ENCODE measurements around the gene REXO5. TPM values are rescaled to one million over a fixed set of nuclear protein-coding genes. Genes with fewer than 3 reads are reported as not detected.

The REXO5 gene
- total and polyA plus RNA-seq, 10 of the 15 experiments (the other 5 are each of a cell fraction or from before 2014, with no cell fraction given) = 3.8 to 15.5 (median 10.1) TPM

DNA sequence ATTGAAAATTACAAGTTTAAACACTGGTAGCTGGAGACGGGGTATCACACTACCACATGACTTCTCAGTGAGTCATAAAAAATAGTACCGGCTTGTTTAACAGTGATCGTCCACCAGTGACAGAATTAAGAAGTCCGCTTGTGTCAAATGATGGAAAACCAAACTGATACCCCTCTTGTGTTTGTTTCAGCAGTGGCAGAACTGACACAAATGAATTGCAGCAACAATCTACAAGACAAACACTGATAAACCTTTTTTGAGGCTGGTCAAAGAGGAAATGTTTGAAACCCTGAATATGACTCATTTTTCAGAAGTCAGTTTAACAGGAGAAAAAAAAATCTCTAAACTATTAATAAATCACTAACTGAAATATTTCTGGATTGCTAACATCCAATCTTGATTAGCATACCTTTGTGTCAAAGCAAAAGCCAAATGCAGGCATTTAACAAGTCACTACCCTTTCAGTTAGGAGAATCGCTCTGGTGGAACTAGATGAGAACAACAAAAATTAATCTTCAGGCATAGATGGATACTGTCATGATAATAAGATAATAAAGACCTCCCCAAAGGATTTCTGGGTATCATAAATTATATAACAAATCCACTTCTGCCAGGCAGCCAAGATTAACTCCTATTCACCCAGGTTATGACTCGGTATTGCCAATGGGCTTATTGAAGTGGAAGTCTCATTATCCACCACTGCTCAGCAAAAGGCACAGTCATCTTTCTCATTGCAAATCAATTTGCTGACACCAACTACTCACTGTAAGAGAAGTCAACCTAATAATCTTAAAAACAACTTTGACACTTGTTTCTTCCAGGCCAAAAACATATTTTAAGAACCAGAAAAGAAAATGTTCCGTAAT, 73.1 kb downstream of the REXO5 start (continued):
- TF ChIP-seq, protein P1, sequence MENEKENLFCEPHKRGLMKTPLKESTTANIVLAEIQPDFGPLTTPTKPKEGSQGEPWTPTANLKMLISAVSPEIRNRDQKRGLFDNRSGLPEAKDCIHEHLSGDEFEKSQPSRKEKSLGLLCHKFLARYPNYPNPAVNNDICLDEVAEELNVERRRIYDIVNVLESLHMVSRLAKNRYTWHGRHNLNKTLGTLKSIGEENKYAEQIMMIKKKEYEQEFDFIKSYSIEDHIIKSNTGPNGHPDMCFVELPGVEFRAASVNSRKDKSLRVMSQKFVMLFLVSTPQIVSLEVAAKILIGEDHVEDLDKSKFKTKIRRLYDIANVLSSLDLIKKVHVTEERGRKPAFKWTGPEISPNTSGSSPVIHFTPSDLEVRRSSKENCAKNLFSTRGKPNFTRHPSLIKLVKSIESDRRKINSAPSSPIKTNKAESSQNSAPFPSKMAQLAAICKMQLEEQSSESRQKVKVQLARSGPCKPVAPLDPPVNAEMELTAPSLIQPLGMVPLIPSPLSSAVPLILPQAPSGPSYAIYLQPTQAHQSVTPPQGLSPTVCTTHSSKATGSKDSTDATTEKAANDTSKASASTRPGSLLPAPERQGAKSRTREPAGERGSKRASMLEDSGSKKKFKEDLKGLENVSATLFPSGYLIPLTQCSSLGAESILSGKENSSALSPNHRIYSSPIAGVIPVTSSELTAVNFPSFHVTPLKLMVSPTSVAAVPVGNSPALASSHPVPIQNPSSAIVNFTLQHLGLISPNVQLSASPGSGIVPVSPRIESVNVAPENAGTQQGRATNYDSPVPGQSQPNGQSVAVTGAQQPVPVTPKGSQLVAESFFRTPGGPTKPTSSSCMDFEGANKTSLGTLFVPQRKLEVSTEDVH (IDR thresholded peaks at IDR 0.05; ENCODE audit: low read depth, partially characterized antibody) = no peak
- TF ChIP-seq PML (IDR thresholded peaks at IDR 0.05; ENCODE audit: low read length) (no peak), ETV6 (conservative IDR thresholded peaks at IDR 0.05 in 1 of 2, IDR thresholded peaks at IDR 0.05 in 1 of 2; ENCODE audit: borderline replicate concordance in 1 of 2, low read depth in 1 of 2) (0 out of 4 replicates have a peak, but pooled peaks of 1 of the 2 experiments have one; percentile 18), CHD2 (IDR thresholded peaks at IDR 0.05; ENCODE audit: borderline replicate concordance, low read depth, low read length) (no peak), POLR2AphosphoS2 (IDR thresholded peaks at IDR 0.05; ENCODE audit: low read depth, low read length) (no peak), KLF5 (IDR thresholded peaks at IDR 0.05; ENCODE audit: partially characterized antibody) (no peak), CREM (IDR thresholded peaks at IDR 0.05; ENCODE audit: low read depth) (0 out of 2 replicates have a peak, but pooled peaks have one; percentile 22)
- TF ChIP-seq, protein P2, sequence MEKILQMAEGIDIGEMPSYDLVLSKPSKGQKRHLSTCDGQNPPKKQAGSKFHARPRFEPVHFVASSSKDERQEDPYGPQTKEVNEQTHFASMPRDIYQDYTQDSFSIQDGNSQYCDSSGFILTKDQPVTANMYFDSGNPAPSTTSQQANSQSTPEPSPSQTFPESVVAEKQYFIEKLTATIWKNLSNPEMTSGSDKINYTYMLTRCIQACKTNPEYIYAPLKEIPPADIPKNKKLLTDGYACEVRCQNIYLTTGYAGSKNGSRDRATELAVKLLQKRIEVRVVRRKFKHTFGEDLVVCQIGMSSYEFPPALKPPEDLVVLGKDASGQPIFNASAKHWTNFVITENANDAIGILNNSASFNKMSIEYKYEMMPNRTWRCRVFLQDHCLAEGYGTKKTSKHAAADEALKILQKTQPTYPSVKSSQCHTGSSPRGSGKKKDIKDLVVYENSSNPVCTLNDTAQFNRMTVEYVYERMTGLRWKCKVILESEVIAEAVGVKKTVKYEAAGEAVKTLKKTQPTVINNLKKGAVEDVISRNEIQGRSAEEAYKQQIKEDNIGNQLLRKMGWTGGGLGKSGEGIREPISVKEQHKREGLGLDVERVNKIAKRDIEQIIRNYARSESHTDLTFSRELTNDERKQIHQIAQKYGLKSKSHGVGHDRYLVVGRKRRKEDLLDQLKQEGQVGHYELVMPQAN (conservative IDR thresholded peaks at IDR 0.05) = no peak
- TF ChIP-seq, protein P3, sequence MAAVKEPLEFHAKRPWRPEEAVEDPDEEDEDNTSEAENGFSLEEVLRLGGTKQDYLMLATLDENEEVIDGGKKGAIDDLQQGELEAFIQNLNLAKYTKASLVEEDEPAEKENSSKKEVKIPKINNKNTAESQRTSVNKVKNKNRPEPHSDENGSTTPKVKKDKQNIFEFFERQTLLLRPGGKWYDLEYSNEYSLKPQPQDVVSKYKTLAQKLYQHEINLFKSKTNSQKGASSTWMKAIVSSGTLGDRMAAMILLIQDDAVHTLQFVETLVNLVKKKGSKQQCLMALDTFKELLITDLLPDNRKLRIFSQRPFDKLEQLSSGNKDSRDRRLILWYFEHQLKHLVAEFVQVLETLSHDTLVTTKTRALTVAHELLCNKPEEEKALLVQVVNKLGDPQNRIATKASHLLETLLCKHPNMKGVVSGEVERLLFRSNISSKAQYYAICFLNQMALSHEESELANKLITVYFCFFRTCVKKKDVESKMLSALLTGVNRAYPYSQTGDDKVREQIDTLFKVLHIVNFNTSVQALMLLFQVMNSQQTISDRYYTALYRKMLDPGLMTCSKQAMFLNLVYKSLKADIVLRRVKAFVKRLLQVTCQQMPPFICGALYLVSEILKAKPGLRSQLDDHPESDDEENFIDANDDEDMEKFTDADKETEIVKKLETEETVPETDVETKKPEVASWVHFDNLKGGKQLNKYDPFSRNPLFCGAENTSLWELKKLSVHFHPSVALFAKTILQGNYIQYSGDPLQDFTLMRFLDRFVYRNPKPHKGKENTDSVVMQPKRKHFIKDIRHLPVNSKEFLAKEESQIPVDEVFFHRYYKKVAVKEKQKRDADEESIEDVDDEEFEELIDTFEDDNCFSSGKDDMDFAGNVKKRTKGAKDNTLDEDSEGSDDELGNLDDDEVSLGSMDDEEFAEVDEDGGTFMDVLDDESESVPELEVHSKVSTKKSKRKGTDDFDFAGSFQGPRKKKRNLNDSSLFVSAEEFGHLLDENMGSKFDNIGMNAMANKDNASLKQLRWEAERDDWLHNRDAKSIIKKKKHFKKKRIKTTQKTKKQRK (IDR thresholded peaks at IDR 0.05; ENCODE audit: low read depth, low read length) = no peak
- TF ChIP-seq, protein P4, sequence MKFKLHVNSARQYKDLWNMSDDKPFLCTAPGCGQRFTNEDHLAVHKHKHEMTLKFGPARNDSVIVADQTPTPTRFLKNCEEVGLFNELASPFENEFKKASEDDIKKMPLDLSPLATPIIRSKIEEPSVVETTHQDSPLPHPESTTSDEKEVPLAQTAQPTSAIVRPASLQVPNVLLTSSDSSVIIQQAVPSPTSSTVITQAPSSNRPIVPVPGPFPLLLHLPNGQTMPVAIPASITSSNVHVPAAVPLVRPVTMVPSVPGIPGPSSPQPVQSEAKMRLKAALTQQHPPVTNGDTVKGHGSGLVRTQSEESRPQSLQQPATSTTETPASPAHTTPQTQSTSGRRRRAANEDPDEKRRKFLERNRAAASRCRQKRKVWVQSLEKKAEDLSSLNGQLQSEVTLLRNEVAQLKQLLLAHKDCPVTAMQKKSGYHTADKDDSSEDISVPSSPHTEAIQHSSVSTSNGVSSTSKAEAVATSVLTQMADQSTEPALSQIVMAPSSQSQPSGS (IDR thresholded peaks at IDR 0.05; ENCODE audit: low read length) = peak; percentile 37; the same call in 1 of the 2 replicates
